GM12892 (cell line): ENCODE data around the gene RNMT.
"Not testable (repeated sequence)": the region's sequence is repeated elsewhere in the genome, so short reads cannot be mapped to it uniquely, and the experiment has no call there.

Source experiments
- DNase-seq: peaks from one replicate; pipeline ENCODE4 v3.0.0; 2011; ENCODE audit not compliant: insufficient read length
- FAIRE-seq: peaks from 2 replicates; lab custom pipeline; 2011; peaks lifted over from hg19 to GRCh38; lab: Jason Lieb, UNC
- POLR2A ChIP-seq: IDR thresholded peaks from 2 replicates; pipeline ENCODE4 v1.6.1; 2011; ENCODE audit warnings: low read depth, low read length, control low read depth
- POLR2AphosphoS5 ChIP-seq: IDR thresholded peaks from 2 replicates; pipeline ENCODE4 v1.6.1; 2011; ENCODE audit warnings: low read depth, low read length, control low read depth
- TAF1 ChIP-seq: IDR thresholded peaks from 2 replicates; pipeline ENCODE4 v1.6.1; 2011; ENCODE audit warnings: low read depth, mild to moderate bottlenecking, control low read depth, low read length, borderline replicate concordance

The RNMT gene

DNA sequence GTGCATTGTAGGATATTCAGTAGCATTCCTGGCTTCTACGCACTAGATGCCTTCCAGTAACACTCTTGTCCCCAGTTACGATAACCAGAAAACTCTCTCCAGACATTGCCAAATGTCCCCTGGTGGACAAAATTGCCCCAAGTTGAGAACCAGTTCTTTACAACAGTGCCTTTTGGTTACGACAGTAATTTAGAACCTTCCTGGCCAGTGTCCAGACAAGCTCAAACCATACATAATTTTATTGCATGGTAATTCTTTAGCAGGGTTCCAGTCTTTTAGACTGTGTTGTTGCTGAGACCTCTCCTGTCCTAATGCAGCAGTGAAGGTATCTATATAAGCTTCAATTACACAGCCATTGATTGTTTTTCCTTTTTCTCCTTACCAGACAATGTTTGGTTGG is 20.2 kb downstream of the RNMT start:
- FAIRE-seq: no peak
- TF ChIP-seq TAF1 (no peak), POLR2A (no peak), POLR2AphosphoS5 (no peak)

DNA sequence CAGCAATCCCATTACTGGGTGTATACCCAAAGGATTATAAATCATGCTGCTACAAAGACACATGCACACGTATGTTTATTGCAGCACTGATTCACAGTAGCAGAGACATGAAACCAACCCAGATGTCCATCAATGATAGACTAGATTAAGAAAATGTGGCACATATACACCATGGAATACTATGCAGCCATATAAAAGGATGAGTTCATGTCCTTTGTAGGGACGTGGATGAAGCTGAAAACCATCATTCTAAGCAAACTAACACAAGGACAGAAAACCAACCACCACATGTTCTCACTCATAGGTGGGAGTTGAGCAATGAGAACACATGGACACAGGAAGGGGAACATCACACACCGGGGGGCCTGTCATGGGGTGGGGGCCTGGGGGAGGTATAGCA is 25.1 kb downstream of the RNMT start:
- not testable (repeated sequence) for DNase-seq, FAIRE-seq

More for the DNA sequence above, 20.2 kb downstream of the RNMT start:
- no peak for DNase-seq

DNA sequence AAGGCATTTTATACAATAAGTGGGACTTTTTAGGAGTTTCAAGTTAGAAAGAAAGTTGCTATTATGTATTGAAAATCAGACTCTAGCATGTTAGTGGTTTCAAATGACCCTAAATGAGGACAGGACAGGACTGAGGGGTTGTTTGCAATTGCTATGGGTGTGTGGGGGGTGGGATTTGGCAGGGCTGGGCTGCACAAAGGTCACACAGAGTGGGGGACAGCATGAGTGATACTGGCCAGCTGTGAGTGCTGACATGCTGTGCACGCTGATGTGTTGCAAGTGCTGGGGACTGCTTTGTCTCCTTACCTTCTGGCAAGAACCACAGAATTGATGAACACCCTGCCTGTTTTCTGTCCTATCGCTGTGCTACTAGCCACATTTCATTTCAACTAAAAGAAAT is 29.8 kb downstream of the RNMT start:
- DNase-seq: no peak
- no peak for FAIRE-seq
- TF ChIP-seq POLR2A (no peak), POLR2AphosphoS5 (no peak), TAF1 (no peak)

DNA sequence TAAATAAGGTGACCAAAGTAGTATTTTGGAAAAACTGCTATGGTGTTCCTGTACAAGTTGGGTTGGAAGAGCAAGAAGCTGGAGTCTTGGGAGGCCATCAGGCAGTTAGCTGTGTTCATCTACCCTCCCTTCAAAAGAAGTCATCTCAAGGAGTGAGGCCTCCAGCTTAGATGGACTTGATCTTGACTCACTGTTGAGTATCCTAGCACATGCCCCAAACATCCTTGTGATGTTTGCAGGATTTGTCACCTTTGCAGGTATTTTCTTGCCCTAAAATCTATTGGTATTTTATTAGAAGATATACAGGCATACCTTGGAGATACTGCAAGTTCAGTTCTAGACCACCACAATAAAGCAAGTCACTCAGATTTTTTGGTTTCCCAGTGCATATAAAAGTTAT is 30.2 kb downstream of the RNMT start:
- FAIRE-seq (no peak), DNase-seq (no peak)
- TF ChIP-seq POLR2AphosphoS5 (no peak), TAF1 (no peak)

DNA sequence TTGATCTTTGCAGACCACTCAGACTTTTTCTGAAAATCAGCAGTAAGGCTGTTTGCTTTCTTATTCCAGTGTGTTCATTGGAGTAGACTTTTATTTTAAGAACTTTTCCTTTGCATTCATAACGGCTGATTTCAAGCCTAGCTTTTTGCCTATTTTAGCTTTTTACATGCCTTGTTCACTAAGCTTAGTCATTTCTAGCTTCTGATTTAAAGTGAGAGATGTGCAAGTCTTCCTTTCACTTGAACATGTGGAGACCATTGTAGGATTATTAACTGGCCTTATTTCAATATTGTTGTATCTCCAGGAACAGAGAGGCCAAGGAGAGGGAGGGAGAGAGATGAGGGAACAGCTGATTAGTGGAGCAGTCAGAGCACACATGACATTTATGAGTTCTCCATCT is 32.1 kb downstream of the RNMT start:
- TF ChIP-seq POLR2AphosphoS5 (no peak), TAF1 (no peak), POLR2A (no peak)
- DNase-seq (no peak), FAIRE-seq (no peak)

DNA sequence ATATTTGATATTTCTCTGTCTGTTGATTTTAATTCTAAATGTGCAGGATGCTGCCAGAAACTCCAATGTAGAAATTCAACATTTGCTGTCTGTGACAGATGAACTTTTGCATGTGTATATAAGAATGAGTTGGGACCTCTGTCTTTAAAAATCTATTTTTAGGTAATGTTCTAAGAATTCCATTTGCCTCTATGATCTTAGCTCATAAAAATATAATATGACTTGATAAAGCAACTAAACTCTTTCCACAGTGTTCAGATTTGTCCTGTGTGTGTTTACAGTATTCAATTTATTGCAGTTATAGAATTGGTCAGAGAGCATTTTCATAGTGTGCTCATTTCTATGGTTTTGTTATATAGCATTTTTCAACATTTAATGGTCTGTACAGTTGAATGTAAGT is 33.6 kb downstream of the RNMT start:
- FAIRE-seq (no peak), DNase-seq (no peak)
- TF ChIP-seq TAF1 (no peak), POLR2A (no peak), POLR2AphosphoS5 (no peak)

DNA sequence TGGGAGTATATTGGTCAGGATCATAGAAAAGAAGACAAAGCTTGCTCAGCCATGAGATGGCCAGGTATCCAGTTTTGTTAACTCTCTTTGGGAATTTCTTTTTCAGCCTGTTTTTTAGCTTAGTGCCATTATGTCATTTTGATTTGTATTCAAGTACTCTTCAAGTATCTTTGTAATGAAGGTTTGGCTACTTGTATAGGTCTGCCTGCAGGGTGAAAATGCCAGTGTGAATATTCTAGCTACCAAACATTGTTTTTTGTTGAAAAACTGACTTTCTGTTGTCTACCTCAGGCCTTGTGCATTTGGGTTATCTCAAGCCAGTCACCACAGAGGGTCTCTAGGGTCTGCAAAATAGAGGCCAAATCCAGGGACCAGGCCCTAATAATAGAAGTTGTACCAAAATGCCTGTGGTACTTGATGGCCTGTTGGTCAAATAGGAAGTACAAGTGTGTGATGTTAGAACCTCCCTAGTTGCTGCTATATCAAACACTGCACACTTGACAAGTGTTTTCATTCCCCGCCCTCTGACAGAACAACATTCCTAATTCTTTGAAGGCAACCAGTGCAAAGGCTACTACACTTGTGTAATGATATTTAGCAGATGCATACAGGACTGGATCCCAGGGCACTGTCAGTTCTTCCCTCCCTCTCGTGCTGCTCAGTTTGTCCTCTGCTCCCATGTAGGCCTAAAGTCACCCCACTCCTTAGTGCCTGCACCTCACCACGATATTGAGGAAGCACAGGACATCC is 36.4 kb downstream of the RNMT start:
- FAIRE-seq (no peak), DNase-seq (no peak)
- TF ChIP-seq POLR2A (no peak), POLR2AphosphoS5 (no peak), TAF1 (no peak)

DNA sequence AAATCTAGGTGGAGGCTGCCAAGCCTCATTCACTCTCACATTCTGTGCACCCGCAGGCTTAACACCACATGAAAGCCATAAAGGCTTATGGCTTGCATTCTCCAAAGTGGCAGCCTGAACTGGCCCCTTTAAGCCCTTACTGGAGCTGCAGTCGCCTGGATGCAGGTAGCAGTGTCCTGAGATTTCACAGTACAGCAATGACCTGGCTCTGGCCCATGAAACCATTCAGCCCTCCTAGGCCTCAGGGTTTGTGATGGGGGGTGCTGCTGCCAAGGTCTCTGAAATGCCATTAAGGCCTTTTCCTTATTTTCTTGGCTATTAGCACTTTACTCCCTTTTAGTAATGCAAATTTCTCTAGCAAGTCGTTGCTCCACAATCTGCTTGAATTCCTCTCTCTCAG is 48.6 kb downstream of the RNMT start:
- FAIRE-seq (no peak), DNase-seq (no peak)
- TF ChIP-seq POLR2A (no peak), TAF1 (no peak), POLR2AphosphoS5 (no peak)

DNA sequence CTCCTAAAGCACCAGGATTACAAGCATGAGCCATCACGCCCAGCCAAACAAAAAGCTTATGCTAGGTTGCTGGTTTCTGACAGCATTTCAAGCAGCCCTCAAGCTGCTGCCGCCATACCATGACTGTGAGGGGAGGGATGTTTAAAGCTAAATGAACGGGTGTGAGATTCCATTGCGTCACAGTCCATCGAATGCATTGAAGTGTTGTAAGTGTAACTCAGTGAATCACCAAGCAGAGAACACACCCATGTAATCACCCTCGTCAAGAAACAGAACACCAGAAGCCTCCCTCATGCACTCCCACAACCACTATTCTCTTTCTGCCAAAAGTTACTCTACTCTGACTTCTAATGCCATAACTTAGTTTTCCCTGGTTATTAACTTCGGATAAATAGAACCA is 64.7 kb downstream of the RNMT start:
- FAIRE-seq: no peak
- TF ChIP-seq TAF1 (no peak), POLR2A (no peak), POLR2AphosphoS5 (no peak)
- no peak for DNase-seq

DNA sequence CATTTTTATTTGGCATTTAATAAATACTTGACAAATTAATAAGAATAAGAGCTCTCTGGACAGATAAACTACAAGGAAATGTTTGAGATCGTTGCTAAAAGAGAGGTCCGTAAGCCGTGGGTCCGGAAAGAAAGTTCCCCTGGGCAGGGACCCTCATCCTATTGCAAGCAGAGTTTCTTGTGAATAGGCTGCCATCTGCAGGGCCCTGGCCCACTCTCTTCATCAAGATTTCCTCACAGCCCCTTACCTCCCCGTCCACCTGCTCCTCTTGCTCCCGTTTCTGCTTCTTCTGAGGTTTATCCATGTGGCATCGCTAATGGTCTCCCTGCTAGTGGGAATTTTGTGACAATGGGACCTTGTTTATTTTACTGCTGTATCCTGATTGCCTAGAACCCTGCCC is 67.3 kb downstream of the RNMT start:
- FAIRE-seq (no peak), DNase-seq (no peak)
- TF ChIP-seq POLR2A (no peak), POLR2AphosphoS5 (no peak), TAF1 (no peak)

DNA sequence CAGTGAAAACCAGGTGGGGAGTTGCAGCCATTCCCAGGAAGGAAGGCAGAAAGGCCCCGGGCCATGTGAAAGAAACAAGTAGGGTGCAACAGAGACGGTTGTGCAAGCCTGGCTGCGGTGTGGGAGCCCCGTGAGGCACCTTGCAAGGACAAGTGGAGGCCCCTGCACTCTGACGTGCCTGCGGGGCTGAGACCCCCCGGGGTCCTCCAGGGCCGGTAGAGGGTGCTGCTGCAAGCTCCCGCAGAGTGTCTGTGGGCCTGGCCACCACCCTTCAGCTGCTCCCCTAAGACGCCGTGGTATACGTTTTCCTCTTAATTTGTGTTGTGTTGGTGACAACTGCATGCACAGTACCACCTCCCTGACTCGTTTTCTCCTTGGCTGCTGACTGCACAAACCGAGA is 70.0 kb downstream of the RNMT start:
- TF ChIP-seq POLR2A (no peak), TAF1 (no peak), POLR2AphosphoS5 (no peak)
- DNase-seq (no peak), FAIRE-seq (no peak)

DNA sequence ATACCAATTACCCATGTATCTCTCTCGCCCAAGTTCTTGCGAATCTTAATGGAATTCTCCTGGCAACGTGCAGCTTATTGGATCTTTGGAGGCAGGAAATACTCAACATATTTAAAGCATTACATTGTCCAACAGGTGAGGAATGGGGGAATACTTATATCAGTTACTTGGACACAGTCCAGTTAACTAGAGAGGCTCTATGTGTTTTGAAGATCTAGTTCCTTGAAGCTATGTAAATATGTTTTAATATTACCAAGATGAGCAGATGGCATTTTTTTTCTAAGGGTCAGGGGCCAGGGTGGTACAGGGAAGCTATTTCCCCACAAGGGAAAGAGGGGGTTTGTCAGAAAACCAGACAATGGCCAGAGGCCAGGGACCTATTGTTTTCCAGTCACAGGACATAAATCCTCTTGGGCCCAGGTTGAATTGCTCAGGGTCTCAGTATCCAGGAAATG is 70.7 kb downstream of the RNMT start:
- TF ChIP-seq POLR2AphosphoS5 (no peak), POLR2A (no peak), TAF1 (no peak)

More for the DNA sequence above, 70.7 kb downstream of the RNMT start:
- no peak for FAIRE-seq
- no peak for DNase-seq
